ENCODE data around the gene LAMTOR4. TPM values are rescaled to one million over a fixed set of nuclear protein-coding genes. Genes with fewer than 3 reads are reported as not detected.

LAMTOR4 gene
- polyA plus RNA-seq, 1 donor (not counting 4 experiments of a cell fraction or from before 2014, with no cell fraction given) = 99.2 TPM

GRCh38 chr7:100106633-100107032 is 42.1 kb upstream of the LAMTOR4 start:
- Histone ChIP-seq H3K27ac (ENCODE audit: control insufficient read depth, insufficient read depth, low read length) (no peak overlapping the region), H3K4me2 (ENCODE audit: control insufficient read depth, extremely low read depth, insufficient read depth, low read depth, low read length) (no peak overlapping the region), H2AFZ (ENCODE audit: control insufficient read depth, low read length) (no peak overlapping the region), H3K9ac (ENCODE audit: control insufficient read depth, extremely low read depth, insufficient read depth, low read length) (no peak overlapping the region), H4K20me1 (ENCODE audit: control insufficient read depth, extremely low read depth, insufficient read depth, low read length) (no peaks in the 10 kb centered on the region), H3K9me3 (ENCODE audit: control insufficient read depth, low read depth, low read length) (no peaks in the 10 kb centered on the region), H3K4me3 (ENCODE audit: control insufficient read depth in 2 of 3, extremely low read depth in 1 of 3, insufficient read depth in 2 of 3, low read depth in 1 of 3, low read length in 3 of 3) (no peak overlapping the region), H3K27me3 (ENCODE audit: control insufficient read depth, extremely low read depth, insufficient read depth, low read length) (no peaks in the 10 kb centered on the region), H3K36me3 (ENCODE audit: control insufficient read depth in 2 of 2, extremely low read depth in 1 of 2, insufficient read depth in 2 of 2, low read length in 2 of 2) (peaks cover 10 to 45% of the 10 kb centered on the region in 2 experiments), H3K4me1 (ENCODE audit: control insufficient read depth, extremely low read depth, insufficient read depth, low read length) (peaks cover 5% of the 10 kb centered on the region), H3K9me1 (ENCODE audit: control insufficient read depth, extremely low read depth, insufficient read depth, low read length) (no peaks in the 10 kb centered on the region), H3K79me2 (ENCODE audit: control insufficient read depth, insufficient read depth, low read length) (peaks cover 5% of the 10 kb centered on the region)
- dilution Hi-C loops (cut with MboI; ENCODE audit: extremely low pct_ligation_motif_present, low sequenced_read_pairs) = no loop called here
- DNase-seq (ENCODE audit: low read depth, low spot score) = no peak
- TF ChIP-seq CTCF (optimal IDR thresholded peaks at IDR 0.05 in 1 of 3, IDR thresholded peaks at IDR 0.05 in 1 of 3, conservative IDR thresholded peaks at IDR 0.05 in 1 of 3; ENCODE audit: extremely low read depth in 1 of 3, insufficient read depth in 2 of 3, low read length in 3 of 3) (no peak), EZH2 (IDR thresholded peaks at IDR 0.05; ENCODE audit: low read length) (no peak)
- no peak for FAIRE-seq

DNA sequence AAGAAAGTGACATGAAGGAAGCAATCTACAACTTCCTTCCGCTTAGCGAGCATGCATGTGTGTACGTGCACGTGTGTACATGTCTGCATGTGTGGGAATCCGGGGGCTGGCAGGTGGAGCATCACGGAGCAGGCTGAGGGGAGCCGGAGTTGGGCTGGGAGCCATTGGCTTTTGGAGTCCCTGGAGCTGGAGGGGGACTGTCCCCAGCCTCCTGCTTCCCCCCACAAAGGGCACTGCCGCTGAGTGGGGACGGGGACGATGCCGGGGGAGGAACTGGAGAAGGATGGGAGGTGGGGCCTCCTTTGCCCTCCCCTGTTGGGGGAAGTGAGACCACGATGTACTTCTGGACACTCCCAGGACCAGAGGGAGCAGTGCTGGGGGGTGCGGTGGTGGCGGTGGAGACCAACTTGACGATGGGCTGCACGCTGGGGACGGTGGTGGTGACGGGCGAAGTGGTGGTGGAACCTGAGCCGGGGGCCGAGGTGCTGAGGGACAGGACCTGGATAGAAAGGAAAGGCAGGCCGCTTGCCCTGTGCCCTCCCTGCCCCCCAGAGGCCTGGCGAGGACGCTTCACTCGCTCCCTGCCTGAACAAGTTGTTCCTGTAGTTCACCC is 41.5 kb upstream of the LAMTOR4 start:
- H3K4me3 ChIP-seq (ENCODE audit: control insufficient read depth in 2 of 3, extremely low read depth in 1 of 3, insufficient read depth in 2 of 3, low read depth in 1 of 3, low read length in 3 of 3) = no peak overlapping the region
- H3K9me1 ChIP-seq (ENCODE audit: control insufficient read depth, extremely low read depth, insufficient read depth, low read length) = no peaks in the 10 kb centered on the region
- peaks cover 4% of the 10 kb centered on the region for H3K4me1 ChIP-seq (ENCODE audit: control insufficient read depth, extremely low read depth, insufficient read depth, low read length)
- no peak overlapping the region for H3K9ac ChIP-seq (ENCODE audit: control insufficient read depth, extremely low read depth, insufficient read depth, low read length)
- H3K27me3 ChIP-seq (ENCODE audit: control insufficient read depth, extremely low read depth, insufficient read depth, low read length) = no peaks in the 10 kb centered on the region
- peaks cover 4% of the 10 kb centered on the region for H3K79me2 ChIP-seq (ENCODE audit: control insufficient read depth, insufficient read depth, low read length)
- DNase-seq (ENCODE audit: low read depth, low spot score) (no peak), FAIRE-seq (no peak)
- peaks cover 10 to 45% of the 10 kb centered on the region in 2 experiments for H3K36me3 ChIP-seq (ENCODE audit: control insufficient read depth in 2 of 2, extremely low read depth in 1 of 2, insufficient read depth in 2 of 2, low read length in 2 of 2)
- no peaks in the 10 kb centered on the region for H4K20me1 ChIP-seq (ENCODE audit: control insufficient read depth, extremely low read depth, insufficient read depth, low read length)
- H3K9me3 ChIP-seq (ENCODE audit: control insufficient read depth, low read depth, low read length) = no peaks in the 10 kb centered on the region
- no peak overlapping the region for H2AFZ ChIP-seq (ENCODE audit: control insufficient read depth, low read length)
- H3K27ac ChIP-seq (ENCODE audit: control insufficient read depth, insufficient read depth, low read length) = no peak overlapping the region
- no peak overlapping the region for H3K4me2 ChIP-seq (ENCODE audit: control insufficient read depth, extremely low read depth, insufficient read depth, low read depth, low read length)
- dilution Hi-C loops (cut with MboI; ENCODE audit: extremely low pct_ligation_motif_present, low sequenced_read_pairs) = no loop called here
- TF ChIP-seq CTCF (optimal IDR thresholded peaks at IDR 0.05 in 1 of 3, IDR thresholded peaks at IDR 0.05 in 1 of 3, conservative IDR thresholded peaks at IDR 0.05 in 1 of 3; ENCODE audit: extremely low read depth in 1 of 3, insufficient read depth in 2 of 3, low read length in 3 of 3) (no peak), EZH2 (IDR thresholded peaks at IDR 0.05; ENCODE audit: low read length) (no peak)

All from keratinocyte (primary cell).